Astrocyte (in vitro differentiated cells and primary cell): ENCODE data around the gene DENR. TPM values are rescaled to one million over a fixed set of nuclear protein-coding genes. Genes with fewer than 3 reads are reported as not detected.
A peak's percentile ranks its signal among the peaks of the same experiment; 100 is the strongest.

Source experiments
- DNase-seq: peaks from one replicate; pipeline ENCODE4 v3.0.0-alpha.2; 2010; ENCODE audit warnings: low read depth
- FAIRE-seq: peaks from 2 replicates; lab custom pipeline; 2011; peaks lifted over from hg19 to GRCh38; lab: Jason Lieb, UNC
- H2AFZ ChIP-seq: 2 replicates; pipeline ENCODE4 v1.6.0; 2012; ENCODE audit warnings: low read depth, low read length, inconsistent platforms
- H3K27ac ChIP-seq: 2 replicates; pipeline ENCODE4 v1.5.1; 2011; ENCODE audit warnings: low read depth, low read length, inconsistent platforms
- H3K27me3 ChIP-seq: 2 replicates; pipeline ENCODE4 v1.6.0; 2011; ENCODE audit warnings: low read length, inconsistent platforms; ENCODE audit not compliant: insufficient read depth
- H3K36me3 ChIP-seq: 2 replicates; pipeline ENCODE4 v1.5.1; 2011; ENCODE audit warnings: low read length, inconsistent platforms; ENCODE audit not compliant: insufficient read depth
- H3K4me1 ChIP-seq: 2 replicates; pipeline ENCODE4 v1.5.1; 2011; ENCODE audit warnings: low read length, inconsistent platforms; ENCODE audit not compliant: insufficient read depth
- H3K4me2 ChIP-seq: 2 replicates; pipeline ENCODE4 v1.6.0; 2012; ENCODE audit warnings: low read length, inconsistent platforms
- H3K4me3 ChIP-seq: 2 replicates; pipeline ENCODE4 v1.5.1; 2011; ENCODE audit warnings: low read depth, mild to moderate bottlenecking, low read length, inconsistent platforms; ENCODE audit not compliant: insufficient read depth
- H3K79me2 ChIP-seq: 2 replicates; pipeline ENCODE4 v1.6.0; 2012; ENCODE audit warnings: mild to moderate bottlenecking, low read length, inconsistent platforms; ENCODE audit not compliant: insufficient read depth
- H3K9ac ChIP-seq: 2 replicates; pipeline ENCODE4 v1.6.0; 2012; ENCODE audit warnings: mild to moderate bottlenecking, low read length, inconsistent platforms
- H3K9me3 ChIP-seq: 2 replicates; pipeline ENCODE4 v1.5.1; 2012; ENCODE audit warnings: low read depth, mild to moderate bottlenecking, low read length, inconsistent platforms; ENCODE audit not compliant: insufficient read depth
- H4K20me1 ChIP-seq: 2 replicates; pipeline ENCODE4 v1.6.0; 2012; ENCODE audit warnings: low read length, inconsistent platforms; ENCODE audit not compliant: insufficient read depth
- H3K27ac Mint-ChIP-seq: one replicate; pipeline ENCODE4 v1.8.0; 2021; ENCODE audit warnings: mild to moderate bottlenecking, mixed read lengths; ENCODE audit not compliant: unreplicated experiment
- H3K27me3 Mint-ChIP-seq: one replicate; pipeline ENCODE4 v1.8.0; 2021; ENCODE audit warnings: low read depth, mixed read lengths; ENCODE audit not compliant: unreplicated experiment
- H3K36me3 Mint-ChIP-seq: one replicate; pipeline ENCODE4 v1.8.0; 2021; ENCODE audit warnings: low read depth, mixed read lengths; ENCODE audit not compliant: unreplicated experiment
- H3K4me1 Mint-ChIP-seq: one replicate; pipeline ENCODE4 v1.8.0; 2021; ENCODE audit warnings: low read depth, mixed read lengths; ENCODE audit not compliant: unreplicated experiment
- H3K4me3 Mint-ChIP-seq: one replicate; pipeline ENCODE4 v1.8.0; 2021; ENCODE audit warnings: mild to moderate bottlenecking, moderate library complexity, mixed read lengths; ENCODE audit not compliant: unreplicated experiment
- H3K9me3 Mint-ChIP-seq: one replicate; pipeline ENCODE4 v1.8.0; 2021; ENCODE audit warnings: mild to moderate bottlenecking, mixed read lengths; ENCODE audit not compliant: unreplicated experiment
- CTCF ChIP-seq: IDR thresholded peaks from 2 replicates; pipeline ENCODE4 v1.5.1; 2011; ENCODE audit warnings: low read depth, mild to moderate bottlenecking, inconsistent platforms, low read length, moderate library complexity; ENCODE audit not compliant: insufficient read depth
- EZH2 ChIP-seq: IDR thresholded peaks from 2 replicates; pipeline ENCODE4 v1.6.1; 2012; ENCODE audit warnings: mild to moderate bottlenecking, low read length, inconsistent platforms; ENCODE audit not compliant: insufficient read depth
- total RNA-seq: library from RNA; stranded (reverse); gene quantifications from 2 replicates; pipeline ENCODE4 v1.2.1, GENCODE V29; 2021

The DENR gene
- total RNA-seq, 1 donor from 2014 or later: 62.9 TPM

GRCh38 chr12:122732170-122732569, 20.5 kb upstream of the DENR start:
- H3K4me2 ChIP-seq: no peak overlapping the region
- TF ChIP-seq EZH2 (no peak), CTCF (no peak)
- peaks cover 2% of the 10 kb centered on the region for H3K27me3 ChIP-seq
- no peak overlapping the region for H3K9ac ChIP-seq
- Mint-ChIP-seq H3K36me3 (no peaks in the 10 kb centered on the region), H3K4me1 (no peaks in the 10 kb centered on the region), H3K9me3 (no peaks in the 10 kb centered on the region), H3K27me3 (peaks cover 8% of the 10 kb centered on the region), H3K4me3 (no peak overlapping the region), H3K27ac (no peak overlapping the region)
- no peaks in the 10 kb centered on the region for H3K79me2 ChIP-seq
- no peaks in the 10 kb centered on the region for H3K9me3 ChIP-seq
- H3K4me3 ChIP-seq: no peak overlapping the region
- H3K36me3 ChIP-seq: no peaks in the 10 kb centered on the region
- H3K4me1 ChIP-seq: no peaks in the 10 kb centered on the region
- no peak overlapping the region for H3K27ac ChIP-seq
- H4K20me1 ChIP-seq: no peaks in the 10 kb centered on the region
- FAIRE-seq (no peak), DNase-seq (no peak)
- H2AFZ ChIP-seq: no peak overlapping the region

GRCh38 chr12:122732611-122733010, 20.0 kb upstream of the DENR start:
- H3K79me2 ChIP-seq: no peaks in the 10 kb centered on the region
- H3K27ac ChIP-seq: no peak overlapping the region
- no peak overlapping the region for H2AFZ ChIP-seq
- DNase-seq (no peak), FAIRE-seq (no peak)
- Mint-ChIP-seq H3K9me3 (no peaks in the 10 kb centered on the region), H3K4me3 (no peak overlapping the region), H3K36me3 (no peaks in the 10 kb centered on the region), H3K27me3 (peaks cover 8% of the 10 kb centered on the region), H3K27ac (no peak overlapping the region), H3K4me1 (no peaks in the 10 kb centered on the region)
- no peaks in the 10 kb centered on the region for H3K9me3 ChIP-seq
- H3K4me2 ChIP-seq: no peak overlapping the region
- peaks cover 2% of the 10 kb centered on the region for H3K27me3 ChIP-seq
- H3K4me3 ChIP-seq: no peak overlapping the region
- H3K4me1 ChIP-seq: no peaks in the 10 kb centered on the region
- no peaks in the 10 kb centered on the region for H4K20me1 ChIP-seq
- no peak for TF ChIP-seq CTCF
- TF ChIP-seq EZH2: no peak
- no peaks in the 10 kb centered on the region for H3K36me3 ChIP-seq
- no peak overlapping the region for H3K9ac ChIP-seq

- Histone ChIP-seq H3K36me3 (no peaks in the 10 kb centered on the region), H2AFZ (no peak overlapping the region), H3K9me3 (no peaks in the 10 kb centered on the region), H3K4me3 (no peak overlapping the region), H3K27me3 (peaks cover under 1% of the 10 kb centered on the region), H3K4me1 (no peaks in the 10 kb centered on the region), H3K4me2 (no peak overlapping the region), H4K20me1 (no peaks in the 10 kb centered on the region), H3K27ac (no peak overlapping the region), H3K9ac (no peak overlapping the region), H3K79me2 (no peaks in the 10 kb centered on the region)
- H3K9me3 Mint-ChIP-seq: peaks cover 3% of the 10 kb centered on the region
- no peak for TF ChIP-seq CTCF
- no peak for TF ChIP-seq EZH2
- FAIRE-seq (no peak), DNase-seq (peak; percentile 67)
- peaks cover 2% of the 10 kb centered on the region for H3K4me1 Mint-ChIP-seq
- H3K36me3 Mint-ChIP-seq: no peaks in the 10 kb centered on the region
- H3K27ac Mint-ChIP-seq: no peak overlapping the region
- no peak overlapping the region for H3K4me3 Mint-ChIP-seq
- H3K27me3 Mint-ChIP-seq: no peaks in the 10 kb centered on the region
Observed at GRCh38 chr12:122738571-122738970, 14.1 kb upstream of the DENR start.
